ENCODE results near the gene FAM114A1. TPM values are rescaled to one million over a fixed set of nuclear protein-coding genes. Genes with fewer than 3 reads are reported as not detected.

The FAM114A1 gene
- total and polyA plus RNA-seq, 2 experiments from 2014 or later = 13.0 to 14.5 TPM

- H3K4me1 Mint-ChIP-seq = peaks cover 3% of the 10 kb centered on the region; the same call in 2 of the 3 replicates
- ATAC-seq = no peak
- TF ChIP-seq POLR2AphosphoS5 (IDR thresholded peaks at IDR 0.05; ENCODE audit: low read depth) = no peak
- TF ChIP-seq NANOG (IDR thresholded peaks at IDR 0.05; ENCODE audit: borderline replicate concordance) = no peak
- no peak for TF ChIP-seq CTCF (conservative IDR thresholded peaks at IDR 0.05; ENCODE audit: low read depth in 2 of 2)
- TF ChIP-seq CREB1 (CRISPR knock-in tag; IDR thresholded peaks at IDR 0.05; ENCODE audit: low read depth) = no peak
- TF ChIP-seq REST (IDR thresholded peaks at IDR 0.05; ENCODE audit: unreplicated experiment) = no peak
- no peak for TF ChIP-seq JUNB (IDR thresholded peaks at IDR 0.05; ENCODE audit: unreplicated experiment)
- TF ChIP-seq ZNF114 (CRISPR knock-in tag; IDR thresholded peaks at IDR 0.05) = no peak
- TF ChIP-seq EZH2 (IDR thresholded peaks at IDR 0.05; ENCODE audit: low read depth, unreplicated experiment) = no peak
- no peak for TF ChIP-seq STAT1 (IDR thresholded peaks at IDR 0.05; ENCODE audit: unreplicated experiment)
- H3K9me3 Mint-ChIP-seq = no peaks in the 10 kb centered on the region
- DNase-seq (ENCODE audit: low spot score) = no peak
- H3K27ac Mint-ChIP-seq = no peak overlapping the region
- no peaks in the 10 kb centered on the region for H3K36me3 ChIP-seq (ENCODE audit: insufficient read depth)
- H3K79me2 ChIP-seq (replicated peaks; ENCODE audit: insufficient read depth) = no peaks in the 10 kb centered on the region
- no peaks in the 10 kb centered on the region for H3F3A ChIP-seq (replicated peaks; ENCODE audit: low read depth)
- H3K4me3 Mint-ChIP-seq = no peak overlapping the region
- peaks cover 8% of the 10 kb centered on the region for H3K27me3 Mint-ChIP-seq (ENCODE audit: insufficient read depth, low read depth, poor library complexity)
- no peaks in the 10 kb centered on the region for H3K4me1 ChIP-seq (ENCODE audit: insufficient read depth)
- no peak overlapping the region for H3K4me2 ChIP-seq
- H3K9me2 ChIP-seq (ENCODE audit: insufficient read depth) = no peaks in the 10 kb centered on the region
- H3K4me3 ChIP-seq = no peak overlapping the region
- 0 out of 2 replicates have a peak overlapping the region, but pooled peaks have one; percentile 5 for H2AFZ ChIP-seq
- H3K36me3 Mint-ChIP-seq (ENCODE audit: low read depth) = no peaks in the 10 kb centered on the region
- H4K20me1 ChIP-seq (replicated peaks; ENCODE audit: insufficient read depth) = no peaks in the 10 kb centered on the region
- H3K27ac ChIP-seq (ENCODE audit: low read depth) = no peak overlapping the region
- no peaks in the 10 kb centered on the region for H3K27me3 ChIP-seq (ENCODE audit: insufficient read depth)
These were observed 111.5 kb downstream of the FAM114A1 start for GRCh38 chr4:38979081-38979480.

DNA sequence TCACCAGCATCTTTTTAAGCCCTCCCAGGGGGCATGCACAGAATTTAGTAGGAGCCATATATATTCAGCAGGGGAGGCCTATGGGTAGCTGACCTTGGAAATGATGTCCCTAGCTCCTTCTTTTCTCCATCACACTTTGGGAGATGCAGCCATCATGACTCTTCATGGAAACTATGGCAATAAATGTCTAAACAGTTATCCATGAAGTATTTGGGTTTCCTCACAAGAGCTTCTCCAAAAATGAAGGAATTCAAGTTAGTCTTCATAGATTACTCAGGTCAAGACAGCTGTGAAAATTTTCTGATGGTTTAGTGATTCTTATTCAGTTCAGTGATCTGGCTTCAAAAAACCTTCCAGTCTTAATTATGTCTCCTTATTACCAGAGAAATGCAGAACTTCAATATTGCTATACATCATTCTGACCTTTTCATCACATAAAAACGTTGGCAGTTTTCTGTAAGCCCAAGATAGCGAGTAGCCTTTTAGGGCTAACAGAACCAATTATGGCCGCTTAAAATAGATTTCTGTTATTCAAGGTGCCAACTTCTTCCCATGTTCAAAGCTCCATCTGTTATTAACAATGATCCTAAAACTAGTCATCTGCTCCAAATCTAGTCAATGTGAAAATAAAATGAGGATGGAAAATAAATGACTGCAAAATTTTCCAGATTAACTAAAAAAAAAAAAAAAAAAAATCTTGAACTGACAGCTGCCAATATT, 112.1 kb downstream of the FAM114A1 start:
- no peak overlapping the region for H3K27ac ChIP-seq (ENCODE audit: low read depth)
- H3K4me2 ChIP-seq = no peak overlapping the region
- H3K36me3 ChIP-seq (ENCODE audit: insufficient read depth) = no peaks in the 10 kb centered on the region
- H3K27me3 ChIP-seq (ENCODE audit: insufficient read depth) = no peaks in the 10 kb centered on the region
- H4K20me1 ChIP-seq (replicated peaks; ENCODE audit: insufficient read depth) = no peaks in the 10 kb centered on the region
- Mint-ChIP-seq H3K36me3 (ENCODE audit: low read depth) (no peaks in the 10 kb centered on the region), H3K4me3 (no peak overlapping the region), H3K27me3 (ENCODE audit: insufficient read depth, low read depth, poor library complexity) (peaks cover 10% of the 10 kb centered on the region), H3K27ac (no peak overlapping the region), H3K9me3 (no peaks in the 10 kb centered on the region), H3K4me1 (peaks cover 6% of the 10 kb centered on the region)
- ATAC-seq (no peak), DNase-seq (ENCODE audit: low spot score) (no peak)
- no peaks in the 10 kb centered on the region for H3K9me2 ChIP-seq (ENCODE audit: insufficient read depth)
- H3K4me3 ChIP-seq = no peak overlapping the region
- no peaks in the 10 kb centered on the region for H3F3A ChIP-seq (replicated peaks; ENCODE audit: low read depth)
- H3K4me1 ChIP-seq (ENCODE audit: insufficient read depth) = no peaks in the 10 kb centered on the region
- H2AFZ ChIP-seq = no peak overlapping the region
- no peaks in the 10 kb centered on the region for H3K79me2 ChIP-seq (replicated peaks; ENCODE audit: insufficient read depth)
- TF ChIP-seq POLR2AphosphoS5 (IDR thresholded peaks at IDR 0.05; ENCODE audit: low read depth) = no peak
- TF ChIP-seq ZNF462 (CRISPR knock-in tag; IDR thresholded peaks at IDR 0.05) = no peak

Measured in GM23338 (cell line).